Erythroblast (primary cell): ENCODE data around the gene RPA4.

Experiments
- GATA1 ChIP-seq: IDR thresholded peaks from 2 replicates; pipeline ENCODE4 v1.6.1; 2011; ENCODE audit warnings: low read depth, mild to moderate bottlenecking, control low read depth, low read length, moderate library complexity
- POLR2A ChIP-seq: IDR thresholded peaks from 2 replicates; pipeline ENCODE4 v1.6.1; 2011; ENCODE audit warnings: mild to moderate bottlenecking, low read length

DNA sequence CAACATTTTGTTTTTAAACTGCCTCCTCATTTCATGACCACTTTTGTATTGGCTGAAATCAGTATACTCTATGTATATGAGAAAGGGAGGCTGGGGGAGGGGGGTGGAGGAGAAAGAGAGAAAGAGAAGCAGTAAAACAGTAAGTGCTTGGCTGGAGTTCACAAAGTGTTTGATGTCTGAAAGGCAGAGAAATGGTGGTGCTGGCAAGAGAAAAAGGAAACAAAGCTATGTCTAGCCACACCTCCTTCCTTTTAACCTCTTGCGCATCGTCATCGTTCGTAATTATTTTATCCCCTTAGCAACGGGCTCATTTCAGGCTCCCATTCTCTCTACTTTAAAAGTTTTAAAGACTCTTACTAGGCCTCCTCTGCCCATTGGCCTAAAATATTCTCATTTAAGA is 25.6 kb downstream of the RPA4 start:
- TF ChIP-seq POLR2A, result no peak
- no peak for TF ChIP-seq GATA1
